Sciatic nerve (tissue), 2 donors: Measurements from ENCODE around the gene ZFHX2. TPM values are rescaled to one million over a fixed set of nuclear protein-coding genes. Genes with fewer than 3 reads are reported as not detected.
"Not testable (repeated sequence)": the region's sequence is repeated elsewhere in the genome, so short reads cannot be mapped to it uniquely, and the experiment has no call there.

ENCODE experiments used
- ATAC-seq: fragments of 200-7000 bp; cut with Tn5 transposase; one replicate; pipeline ENCODE4 v1.9.1; 2020; ENCODE audit warnings: mild to moderate bottlenecking, moderate library complexity
- DNase-seq: peaks from one replicate; pipeline ENCODE4 v3.0.0-alpha.2; 2020; ENCODE audit warnings: low spot score
- intact Hi-C: fragments of 100-400 bp; cut with DNase I; formaldehyde crosslinking; loops from one replicate; pipeline ENCODE4 v1.14.2; 2022
- total RNA-seq: library from RNA; stranded (reverse); fragmentation: NEBNext Ultra II Directional; extraction: Animal tissue kit (Norgen Biotek cat#: 25700); gene quantifications from one replicate; pipeline ENCODE4 v1.2.1, GENCODE V29; 2021
- donor health status: DM: no; HTN: no; CAD: no.
- donor health status: DM: no; HTN: no; CAD: no.

ZFHX2 gene
- total RNA-seq, 1 donor from 2014 or later = 7.4 TPM

DNA sequence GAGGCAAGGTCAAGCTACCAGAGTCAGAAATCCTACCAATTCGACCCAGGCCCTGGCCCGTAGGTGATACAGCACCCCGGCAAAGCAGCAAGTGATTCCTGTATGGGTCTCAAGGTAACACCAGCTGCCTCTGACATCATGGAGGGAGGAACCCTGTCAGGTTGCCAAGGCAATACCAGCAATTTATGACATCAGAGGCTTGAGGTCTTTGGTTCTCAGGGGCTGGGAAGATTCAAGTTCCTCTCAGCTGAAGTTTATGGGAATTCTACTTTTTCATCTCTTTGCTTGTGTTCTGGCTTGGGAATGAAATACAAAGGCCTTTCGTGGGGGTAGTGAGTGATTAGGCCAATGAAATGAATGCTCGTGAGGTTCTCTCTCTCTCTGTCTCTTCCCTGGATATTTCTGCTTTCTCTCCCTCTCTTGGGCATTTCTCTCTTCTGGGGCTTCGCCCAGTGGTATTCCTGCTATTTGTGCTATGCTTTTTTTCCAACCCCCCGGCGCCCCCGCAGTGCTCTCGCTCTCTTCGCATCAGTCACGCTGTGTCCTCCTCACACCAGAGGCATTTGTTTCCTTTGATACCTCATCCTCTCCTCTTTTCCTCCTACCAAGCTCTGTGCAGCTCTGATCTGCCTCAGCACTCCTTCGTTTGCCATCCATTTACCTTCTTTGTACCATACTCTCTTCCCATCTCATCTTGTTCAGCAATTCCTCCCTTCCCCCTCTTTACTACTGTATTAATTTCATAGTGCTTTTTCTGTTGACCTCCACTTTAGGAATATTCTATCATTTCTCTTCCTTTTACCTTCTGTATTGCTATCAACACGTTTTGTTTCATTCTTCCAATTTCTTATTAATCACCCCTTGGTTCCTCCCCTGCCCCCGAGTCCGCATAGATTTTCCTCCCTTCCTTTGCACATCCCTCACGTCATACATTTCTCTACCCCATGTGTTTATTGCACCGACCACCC is 2.9 kb downstream of the ZFHX2 start:
- intact Hi-C loops = no loop called here
- ATAC-seq (no peak), DNase-seq (no peak)

GRCh38 chr14:23547924-23548323 is 3.6 kb downstream of the ZFHX2 start:
- ATAC-seq = no peak
- intact Hi-C loops = no loop called here
- no peak for DNase-seq

- ATAC-seq (no peak), DNase-seq (no peak)
- intact Hi-C loops = no loop called here
Observed at GRCh38 chr14:23546450-23547035, 5.0 kb downstream of the ZFHX2 start.

DNA sequence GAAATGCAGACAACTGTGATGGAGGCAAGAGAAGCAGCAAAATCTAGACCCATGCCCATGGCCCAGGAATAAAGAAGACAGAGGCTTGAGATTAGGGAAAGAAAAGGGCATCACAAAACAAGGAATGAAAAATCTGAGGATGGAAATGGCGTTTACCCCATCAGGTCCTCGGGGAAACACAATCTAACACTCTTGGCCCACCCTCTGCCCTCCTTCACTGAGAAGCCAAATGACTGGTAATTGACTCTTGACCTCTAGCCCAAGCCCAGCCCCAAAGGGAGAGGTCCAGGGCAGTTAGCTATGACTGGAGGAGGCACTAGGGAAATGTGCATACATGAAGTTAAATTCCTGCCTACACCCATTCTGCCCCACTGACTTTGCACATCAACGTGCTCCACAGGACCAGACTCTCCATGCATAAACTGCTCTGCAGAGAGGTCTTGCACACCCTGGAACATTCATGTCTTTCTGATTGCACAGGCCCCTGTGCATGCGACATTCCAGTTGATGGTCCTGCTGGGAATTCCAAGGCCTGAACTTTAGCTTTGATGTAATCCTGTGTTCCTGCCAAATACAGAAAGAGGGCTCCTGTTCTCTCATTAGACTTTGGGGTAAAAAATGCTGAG is 5.7 kb downstream of the ZFHX2 start:
- ATAC-seq = no peak

GRCh38 chr14:23544511-23545447 is 6.8 kb downstream of the ZFHX2 start:
- DNase-seq (no peak), ATAC-seq (peak; percentile 92)
- intact Hi-C loops = no loop called here

More for the DNA sequence above, 5.7 kb downstream of the ZFHX2 start:
- no peak for DNase-seq
- intact Hi-C loops = no loop called here

DNA sequence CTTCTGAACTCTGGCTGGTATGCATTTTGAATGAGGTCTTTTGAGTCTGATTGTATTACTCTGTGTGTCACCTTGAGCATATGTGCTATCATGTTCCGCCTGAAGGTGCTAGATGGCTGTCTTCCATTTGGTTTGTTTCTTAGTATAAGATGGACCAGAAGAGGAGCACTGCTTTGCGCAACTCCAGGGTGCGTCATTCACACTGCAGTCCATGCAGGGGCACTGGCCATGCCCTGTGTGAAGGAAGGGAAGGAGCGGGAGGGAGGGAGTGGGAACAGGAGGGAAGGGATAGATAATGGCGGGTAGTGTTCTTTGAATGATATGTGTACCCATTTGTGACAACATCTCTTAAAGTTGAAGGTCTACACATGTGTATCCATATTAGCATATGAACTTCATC is 8.2 kb downstream of the ZFHX2 start:
- DNase-seq = no peak
- intact Hi-C loops = no loop called here
- no peak for ATAC-seq

- intact Hi-C loops = no loop called here
- ATAC-seq = no peak
- no peak for DNase-seq
Observed at GRCh38 chr14:23542261-23542660, 9.3 kb downstream of the ZFHX2 start.

- DNase-seq (no peak), ATAC-seq (no peak)
- intact Hi-C loops = no loop called here
Observed at GRCh38 chr14:23540141-23540469, 11.5 kb downstream of the ZFHX2 start.

DNA sequence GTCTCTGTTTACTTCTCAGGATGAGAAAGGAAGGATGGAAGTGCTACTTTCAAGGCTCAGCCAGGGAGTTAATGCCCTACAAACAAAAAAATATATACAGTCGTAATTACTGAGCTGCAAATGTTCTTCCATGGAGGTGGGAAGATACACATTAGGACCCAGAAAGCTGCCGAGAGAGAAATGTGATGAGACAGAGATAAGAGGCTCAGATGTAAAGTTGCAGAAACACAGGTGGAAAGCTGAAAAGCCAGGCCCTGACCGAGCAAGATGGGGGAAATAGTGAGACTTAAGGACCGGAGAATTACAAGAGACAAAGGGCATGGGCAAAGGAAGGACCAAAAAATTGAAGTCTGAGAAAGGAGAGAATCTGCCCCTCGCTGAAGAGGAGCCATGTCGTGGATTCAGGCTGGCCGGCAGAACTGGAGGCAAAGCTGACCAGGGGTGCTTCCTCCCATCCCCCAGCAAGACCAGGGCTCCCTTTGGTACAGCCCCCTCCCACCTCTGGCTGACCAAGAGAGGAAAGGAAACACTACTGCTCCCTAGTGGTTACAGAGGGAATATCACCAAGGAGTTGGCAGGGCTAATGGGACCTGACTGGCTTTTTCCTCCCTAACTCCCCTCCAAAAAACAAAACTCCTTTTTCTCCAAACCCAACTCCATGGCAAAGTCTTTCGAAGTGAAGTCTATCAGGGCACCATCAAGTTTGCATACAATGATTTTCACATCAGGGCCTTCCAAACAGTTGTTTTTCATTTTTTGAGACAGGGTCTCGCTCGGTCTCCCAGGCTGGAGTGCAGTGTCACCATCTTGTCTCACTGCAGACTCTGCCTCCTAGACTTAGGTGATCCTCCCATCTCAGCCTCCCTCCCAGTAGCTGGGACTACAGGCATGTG is 12.1 kb downstream of the ZFHX2 start:
- ATAC-seq = peak; percentile 71
- intact Hi-C loops = no loop called here
- DNase-seq = no peak

GRCh38 chr14:23538785-23539184 is 12.8 kb downstream of the ZFHX2 start:
- DNase-seq (no peak), ATAC-seq (peak; percentile 53)
- intact Hi-C loops = no loop called here

DNA sequence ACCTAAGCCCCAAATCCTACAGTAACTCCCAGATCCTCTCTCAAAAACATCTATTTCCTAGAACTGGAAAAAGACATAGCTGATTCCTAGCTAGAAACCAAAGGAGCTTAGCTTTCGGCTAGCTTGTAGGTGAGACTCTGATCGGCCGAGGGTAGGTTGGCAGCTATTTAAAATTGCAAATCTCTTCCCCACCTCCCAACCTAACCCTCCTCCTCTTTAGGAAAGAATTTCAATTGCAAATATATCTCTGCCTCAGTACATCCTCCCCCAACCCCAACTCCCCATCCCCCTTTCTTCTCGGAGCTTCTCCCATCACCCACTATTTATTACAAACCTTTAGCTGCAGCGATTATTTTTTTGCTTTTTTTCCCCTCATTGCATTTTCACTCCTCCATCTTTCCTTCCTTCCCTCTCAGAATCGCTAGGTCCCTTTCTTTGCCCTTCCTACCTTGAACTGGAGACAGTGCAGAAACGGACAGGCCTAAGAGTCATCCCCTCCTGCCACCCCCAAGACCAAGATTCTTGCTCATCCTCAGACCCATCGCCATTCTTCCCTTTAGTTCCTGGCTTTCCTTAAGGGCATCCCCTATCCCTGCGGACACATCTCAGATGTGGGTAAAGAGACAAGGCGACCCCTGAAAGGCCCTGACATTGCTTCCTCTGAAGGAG is 13.4 kb downstream of the ZFHX2 start:
- intact Hi-C loops = no loop called here
- DNase-seq (no peak), ATAC-seq (no peak)

DNA sequence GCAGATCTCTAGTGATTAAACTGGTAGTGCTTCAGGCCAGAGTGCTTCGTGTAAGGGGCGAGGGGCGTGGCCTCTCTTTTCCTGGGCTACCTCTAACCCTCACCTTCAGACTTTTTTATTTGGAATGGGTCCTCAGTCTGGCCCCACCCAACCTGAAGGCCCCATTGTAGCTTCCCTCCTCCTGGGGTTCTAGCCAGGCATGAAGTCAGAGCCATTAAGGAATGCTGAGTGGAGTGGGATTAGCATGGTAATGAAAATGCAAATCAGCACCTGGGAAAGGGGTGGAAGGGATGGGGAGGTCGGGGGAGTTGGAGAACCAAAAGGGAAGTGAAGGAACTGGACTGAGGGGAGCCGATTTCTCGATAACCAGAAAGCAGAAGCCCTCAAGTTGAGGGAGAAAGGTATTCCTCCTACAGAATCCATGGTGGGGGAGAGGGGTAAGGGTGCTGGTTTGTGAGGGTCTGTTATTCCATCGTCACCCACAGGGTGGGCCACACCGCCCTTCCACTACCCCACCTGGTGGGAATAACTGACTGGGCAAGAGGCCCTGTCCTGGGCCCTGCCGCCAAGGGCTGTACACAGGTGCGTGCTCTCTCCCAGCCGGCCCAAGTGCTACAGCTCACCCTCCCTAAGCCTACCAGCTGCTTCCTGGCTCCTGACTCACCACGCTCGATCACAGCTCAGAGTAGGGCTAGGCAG is 14.1 kb downstream of the ZFHX2 start:
- intact Hi-C loops = no loop called here
- ATAC-seq = no peak
- no peak for DNase-seq

GRCh38 chr14:23536906-23537305 is 14.7 kb downstream of the ZFHX2 start:
- ATAC-seq = not testable (repeated sequence)

GRCh38 chr14:23536494-23536893 is 15.1 kb downstream of the ZFHX2 start:
- ATAC-seq (no peak), DNase-seq (no peak)
- intact Hi-C loops = no loop called here

More at GRCh38 chr14:23536906-23537305, 14.7 kb downstream of the ZFHX2 start:
- intact Hi-C loops, DNase-seq: not testable (repeated sequence)

- no peak for ATAC-seq
- intact Hi-C loops = no loop called here
- no peak for DNase-seq
Observed at GRCh38 chr14:23535943-23536342, 15.6 kb downstream of the ZFHX2 start.

DNA sequence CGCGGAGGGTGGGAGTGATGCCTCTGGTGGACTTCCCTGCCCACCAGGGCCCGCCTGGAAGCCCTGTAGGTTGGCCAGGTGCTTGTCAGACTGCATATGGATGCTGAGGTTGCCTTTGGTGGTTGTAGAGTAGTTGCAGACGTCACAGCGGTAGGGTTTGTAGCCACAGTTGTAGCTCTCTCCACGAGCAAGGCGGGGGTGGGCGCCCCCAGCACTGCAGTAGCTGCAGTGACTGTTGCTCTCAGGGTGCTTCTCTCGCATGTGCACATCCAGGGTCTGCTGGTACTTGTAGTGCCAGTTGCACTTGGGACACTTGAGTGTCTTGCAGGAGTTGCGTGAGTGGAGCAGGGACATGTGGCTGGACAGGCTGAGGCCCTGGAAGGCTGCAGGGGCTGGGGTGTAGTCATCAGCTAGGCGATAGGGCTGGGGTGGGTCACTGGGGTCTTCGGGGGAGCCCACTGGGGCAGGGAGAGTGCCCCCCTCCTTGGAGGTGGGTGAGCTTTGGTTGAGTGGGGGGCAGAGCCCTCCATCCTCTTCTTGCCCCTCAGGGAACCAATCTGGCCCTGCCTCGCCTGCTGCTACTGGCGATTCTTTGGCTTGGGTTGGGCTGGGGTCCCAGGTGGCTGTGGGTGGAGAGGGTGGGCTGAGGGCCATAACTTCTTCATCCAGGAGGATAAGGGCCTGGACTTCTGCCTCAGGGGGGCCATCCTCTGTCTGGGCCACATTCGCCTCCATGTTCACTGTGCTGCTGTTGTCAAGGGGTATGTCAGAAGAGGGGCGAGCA is 17.7 kb downstream of the ZFHX2 start:
- intact Hi-C loops = no loop called here
- ATAC-seq (no peak), DNase-seq (no peak)
